Trophoblast cell (in vitro differentiated cells and primary cell): ENCODE data around the gene RASA3.
A peak's percentile ranks its signal among the peaks of the same experiment; 100 is the strongest.

Experiments
- DNase-seq, 2 donors: peaks; one replicate each; pipeline ENCODE4 v3.0.0-alpha.2; 2016
- H2AFZ ChIP-seq: 2 replicates; pipeline ENCODE4 v1.6.1; 2013; ENCODE audit warnings: low read length, moderate library complexity, mild to moderate bottlenecking; ENCODE audit not compliant: insufficient read depth, poor library complexity
- H2AK5ac ChIP-seq: 2 replicates; pipeline ENCODE4 v1.6.1; 2013; ENCODE audit warnings: mild to moderate bottlenecking, low read length
- H2BK120ac ChIP-seq: 2 replicates; pipeline ENCODE4 v1.6.1; 2013; ENCODE audit warnings: low read length, mild to moderate bottlenecking, moderate library complexity; ENCODE audit not compliant: insufficient read depth, poor library complexity
- H2BK12ac ChIP-seq: 2 replicates; pipeline ENCODE4 v1.6.1; 2013; ENCODE audit warnings: mild to moderate bottlenecking, low read length, moderate library complexity
- H2BK5ac ChIP-seq: 2 replicates; pipeline ENCODE4 v1.6.1; 2013; ENCODE audit warnings: low read length, low read depth, moderate library complexity, mild to moderate bottlenecking; ENCODE audit not compliant: poor library complexity
- H3K14ac ChIP-seq: 2 replicates; pipeline ENCODE4 v1.6.1; 2013; ENCODE audit warnings: mild to moderate bottlenecking, low read length
- H3K18ac ChIP-seq: 2 replicates; pipeline ENCODE4 v1.6.1; 2013; ENCODE audit warnings: mild to moderate bottlenecking, low read length
- H3K23ac ChIP-seq: 2 replicates; pipeline ENCODE4 v1.6.1; 2013; ENCODE audit warnings: low read length
- H3K27ac ChIP-seq: 2 replicates; pipeline ENCODE4 v1.5.1; 2013; ENCODE audit warnings: low read depth, mild to moderate bottlenecking, inconsistent platforms, low read length, moderate library complexity
- H3K27me3 ChIP-seq: 2 replicates; pipeline ENCODE4 v1.6.1; 2013; ENCODE audit warnings: inconsistent platforms, mild to moderate bottlenecking, low read length, moderate library complexity; ENCODE audit not compliant: insufficient read depth
- H3K36me3 ChIP-seq, 2 experiments: 1 replicate in 1 of 2; 2 replicates in 1 of 2; pipeline ENCODE4 v1.6.1; 2013; ENCODE audit warnings: low read length in 2 of 2, mild to moderate bottlenecking in 2 of 2, moderate library complexity in 1 of 2; ENCODE audit not compliant: insufficient read depth in 2 of 2, control insufficient read depth in 1 of 2
- H3K4ac ChIP-seq: 2 replicates; pipeline ENCODE4 v1.6.1; 2013; ENCODE audit warnings: low read depth, mild to moderate bottlenecking, low read length, moderate library complexity
- H3K4me1 ChIP-seq, 2 experiments: 1 replicate in 1 of 2; 2 replicates in 1 of 2; pipeline ENCODE4 v1.6.1; 2013; ENCODE audit warnings: low read length in 2 of 2, mild to moderate bottlenecking in 2 of 2, moderate library complexity in 1 of 2; ENCODE audit not compliant: insufficient read depth in 2 of 2, control insufficient read depth in 1 of 2
- H3K4me2 ChIP-seq: 2 replicates; pipeline ENCODE4 v1.6.1; 2013; ENCODE audit warnings: inconsistent platforms, mild to moderate bottlenecking, low read length, moderate library complexity
- H3K4me3 ChIP-seq: 2 replicates; pipeline ENCODE4 v1.5.1; 2013; ENCODE audit warnings: mild to moderate bottlenecking, low read depth, low read length, inconsistent platforms
- H3K79me1 ChIP-seq: one replicate; pipeline ENCODE4 v1.6.1; 2013; ENCODE audit warnings: low read length
- H3K79me2 ChIP-seq: 2 replicates; pipeline ENCODE4 v1.6.1; 2013; ENCODE audit warnings: low read length, mild to moderate bottlenecking; ENCODE audit not compliant: control insufficient read depth, insufficient read depth, poor library complexity
- H3K9ac ChIP-seq: 2 replicates; pipeline ENCODE4 v1.6.1; 2013; ENCODE audit warnings: mild to moderate bottlenecking, low read length
- H3K9me3 ChIP-seq: 2 replicates; pipeline ENCODE4 v1.6.1; 2013; ENCODE audit warnings: low read depth, mild to moderate bottlenecking, control low read depth, inconsistent platforms, low read length; ENCODE audit not compliant: insufficient read depth
- H4K12ac ChIP-seq: 2 replicates; pipeline ENCODE4 v1.6.1; 2013; ENCODE audit warnings: low read depth, mild to moderate bottlenecking, low read length, moderate library complexity
- H4K8ac ChIP-seq: 2 replicates; pipeline ENCODE4 v1.6.1; 2013; ENCODE audit warnings: low read depth, mild to moderate bottlenecking, low read length, moderate library complexity
- H4K91ac ChIP-seq: one replicate; pipeline ENCODE4 v1.6.1; 2013; ENCODE audit warnings: low read depth, mild to moderate bottlenecking, low read length, moderate library complexity
- WGBS: extraction: QIAGEN DNeasy Blood & Tissue Kit; methylation state at CpG from one replicate; pipeline ENCODE4 v1.1.7; 2013; ENCODE audit warnings: missing lambda C conversion rate; ENCODE audit not compliant: insufficient read length, insufficient coverage; ENCODE audit errors: extremely low coverage; 5-methylcytosine and 5-hydroxymethylcytosine counted together

Gene RASA3

DNA sequence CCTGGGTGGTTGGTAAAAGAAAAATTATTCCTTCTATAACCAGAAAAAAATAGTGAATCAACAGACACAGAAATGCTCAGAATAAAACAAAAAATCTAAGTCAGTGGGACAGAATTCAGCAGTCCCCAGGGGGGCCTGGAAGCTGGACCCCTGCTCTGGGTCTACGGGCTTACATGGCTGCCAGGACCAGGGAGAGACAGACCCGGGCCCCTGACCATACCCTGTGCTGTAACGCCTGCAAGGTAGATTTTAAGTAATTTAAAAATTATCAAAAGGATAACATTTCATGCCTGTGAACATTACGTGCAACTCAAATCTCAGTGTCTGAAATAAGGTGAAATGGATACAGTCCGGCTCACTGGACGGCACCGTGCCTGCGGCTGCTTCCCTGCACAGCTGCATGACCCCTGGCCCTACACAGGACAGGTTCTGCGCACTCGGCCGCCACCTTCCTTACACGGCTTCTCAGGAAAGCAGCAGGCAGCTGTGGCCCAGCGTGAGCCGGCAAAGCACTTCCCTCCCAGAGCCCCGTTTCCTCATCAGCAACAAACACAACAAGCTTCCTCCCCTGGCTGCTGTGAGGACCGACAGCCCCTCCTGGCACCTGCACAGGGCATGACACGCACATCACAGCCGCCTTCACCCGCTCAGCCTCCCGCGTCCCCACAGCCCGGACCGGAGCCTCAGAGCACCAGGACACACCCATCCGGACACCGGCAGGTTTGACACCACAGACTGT lies 22.2 kb downstream of the RASA3 start:
- Histone ChIP-seq H3K4ac (peak overlapping the region; percentile 12), H2BK120ac (no peak overlapping the region), H3K27me3 (no peaks in the 10 kb centered on the region), H3K18ac (peak overlapping the region; percentile 57), H3K9me3 (peaks cover 6% of the 10 kb centered on the region), H4K91ac (peak overlapping the region; percentile 32), H4K8ac (no peak overlapping the region), H3K36me3 (peaks cover 5 to 8% of the 10 kb centered on the region in 2 experiments), H3K23ac (no peak overlapping the region), H3K27ac (no peak overlapping the region), H3K4me2 (no peak overlapping the region), H3K14ac (no peak overlapping the region), H3K4me1 (peaks cover 51 to 55% of the 10 kb centered on the region in 2 experiments), H2AK5ac (peak overlapping the region; percentile 51), H2BK5ac (no peak overlapping the region), H3K9ac (no peak overlapping the region), H4K12ac (no peak overlapping the region), H2AFZ (peak overlapping the region; percentile 50), H2BK12ac (no peak overlapping the region), H3K79me1 (peaks cover 14% of the 10 kb centered on the region), H3K4me3 (no peak overlapping the region), H3K79me2 (no peaks in the 10 kb centered on the region)
- DNase-seq = no peak
- WGBS = no CpG with 5 or more reads among the region's 25 CpGs

DNA sequence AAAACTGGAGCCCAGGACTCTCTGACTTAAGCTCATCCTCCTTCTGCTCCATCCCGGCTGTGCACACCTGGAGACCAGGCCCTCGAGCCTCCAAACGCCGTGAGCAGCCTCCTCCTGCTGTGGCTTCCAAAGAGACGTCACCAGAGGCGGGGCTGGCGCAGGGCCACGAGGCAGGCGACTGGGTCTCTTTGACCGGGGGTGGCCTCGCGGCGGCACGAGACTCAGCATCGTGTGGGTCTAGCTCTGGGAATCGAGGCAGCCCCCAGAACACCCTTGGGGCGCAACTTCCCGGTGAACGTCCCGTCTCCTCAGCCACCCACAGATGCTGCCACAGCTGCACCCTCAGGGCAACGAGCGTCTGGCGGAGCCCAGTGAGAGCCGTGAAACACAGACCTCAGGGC lies 22.8 kb downstream of the RASA3 start:
- no peak overlapping the region for H3K4me2 ChIP-seq
- H3K9me3 ChIP-seq = peaks cover 6% of the 10 kb centered on the region
- no peak overlapping the region for H2BK120ac ChIP-seq
- no peak overlapping the region for H3K23ac ChIP-seq
- WGBS = no CpG with 5 or more reads among the region's 24 CpGs
- no peak overlapping the region for H2AFZ ChIP-seq
- H3K18ac ChIP-seq = peak overlapping the region; percentile 23
- H2BK5ac ChIP-seq = no peak overlapping the region
- no peak overlapping the region for H2BK12ac ChIP-seq
- H3K4me1 ChIP-seq = peaks cover 53 to 58% of the 10 kb centered on the region in 2 experiments
- no peak for DNase-seq
- no peak overlapping the region for H4K8ac ChIP-seq
- no peak overlapping the region for H3K4me3 ChIP-seq
- peak overlapping the region; percentile 3 for H2AK5ac ChIP-seq
- no peak overlapping the region for H4K91ac ChIP-seq
- H3K4ac ChIP-seq = peak overlapping the region; percentile 2
- peaks cover 2% of the 10 kb centered on the region for H3K79me2 ChIP-seq
- H3K14ac ChIP-seq = no peak overlapping the region
- no peak overlapping the region for H3K9ac ChIP-seq
- H4K12ac ChIP-seq = no peak overlapping the region
- peaks cover 2 to 6% of the 10 kb centered on the region in 2 experiments for H3K36me3 ChIP-seq
- no peaks in the 10 kb centered on the region for H3K27me3 ChIP-seq
- no peak overlapping the region for H3K27ac ChIP-seq
- H3K79me1 ChIP-seq = peaks cover 18% of the 10 kb centered on the region

DNA sequence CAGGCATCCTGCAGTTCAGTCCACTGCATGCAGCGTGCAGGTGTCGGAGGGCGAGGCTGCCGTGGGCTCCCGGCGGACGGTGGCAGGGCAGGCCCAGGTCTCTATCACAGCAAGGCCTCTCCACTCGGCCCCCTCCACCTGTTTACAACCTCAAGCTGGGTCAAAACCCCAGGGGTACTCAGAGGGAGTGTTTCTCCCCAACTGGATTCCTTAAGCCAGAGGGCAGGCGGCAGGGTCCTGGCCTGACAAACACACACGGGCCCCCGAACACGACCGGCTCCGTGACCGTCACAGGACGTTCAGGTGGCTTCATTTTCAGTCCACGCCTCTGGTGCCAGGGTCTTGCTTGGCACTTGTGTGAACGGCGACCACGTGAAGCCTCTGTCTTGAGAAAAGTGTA lies 23.5 kb downstream of the RASA3 start:
- peak overlapping the region; percentile 4 for H2BK12ac ChIP-seq
- peaks cover 2% of the 10 kb centered on the region for H3K79me2 ChIP-seq
- peaks cover 57 to 61% of the 10 kb centered on the region in 2 experiments for H3K4me1 ChIP-seq
- H4K91ac ChIP-seq = no peak overlapping the region
- no peak overlapping the region for H4K12ac ChIP-seq
- no peak overlapping the region for H4K8ac ChIP-seq
- no peak overlapping the region for H2BK5ac ChIP-seq
- H3K4me2 ChIP-seq = no peak overlapping the region
- no peak overlapping the region for H2AFZ ChIP-seq
- WGBS = no CpG with 5 or more reads among the region's 20 CpGs
- no peak overlapping the region for H3K14ac ChIP-seq
- no peaks in the 10 kb centered on the region for H3K27me3 ChIP-seq
- DNase-seq = no peak
- H3K79me1 ChIP-seq = peaks cover 18% of the 10 kb centered on the region
- H3K18ac ChIP-seq = peak overlapping the region; percentile 21
- peak overlapping the region; percentile 20 for H2AK5ac ChIP-seq
- H2BK120ac ChIP-seq = no peak overlapping the region
- H3K9me3 ChIP-seq = peaks cover 4% of the 10 kb centered on the region
- H3K4me3 ChIP-seq = no peak overlapping the region
- H3K4ac ChIP-seq = no peak overlapping the region
- H3K27ac ChIP-seq = no peak overlapping the region
- peaks cover 2 to 4% of the 10 kb centered on the region in 2 experiments for H3K36me3 ChIP-seq
- no peak overlapping the region for H3K23ac ChIP-seq
- no peak overlapping the region for H3K9ac ChIP-seq

DNA sequence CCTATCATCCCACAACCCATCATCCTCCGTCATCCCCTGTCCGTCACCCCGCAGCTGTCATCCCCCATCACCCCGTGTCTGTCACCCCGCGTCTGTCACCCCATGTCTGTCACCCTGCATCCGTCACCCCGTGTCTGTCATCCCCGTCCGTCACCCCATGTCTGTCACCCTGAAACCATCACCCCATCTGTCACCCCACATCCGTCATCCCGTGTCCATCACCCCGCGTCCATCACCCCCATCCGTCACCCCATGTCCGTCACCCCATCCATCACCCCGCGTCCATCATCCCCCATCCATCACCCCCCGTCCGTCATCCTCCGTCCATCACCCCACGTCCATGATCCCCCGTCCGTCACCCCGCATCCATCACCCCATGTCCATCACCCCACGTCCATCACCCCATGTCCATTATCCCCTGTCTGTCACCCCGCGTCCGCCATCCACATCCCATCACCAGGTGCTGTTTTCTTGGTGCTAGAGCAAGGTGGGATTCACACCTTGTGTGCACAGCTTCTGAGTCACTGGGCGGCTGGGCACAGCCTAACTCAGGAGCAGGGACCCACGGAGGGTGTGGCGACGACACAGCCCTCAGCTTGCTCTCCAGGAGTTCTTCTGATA lies 24.2 kb downstream of the RASA3 start:
- Histone ChIP-seq H3K4ac (no peak overlapping the region), H3K27ac (no peak overlapping the region), H3K18ac (peak overlapping the region; percentile 21), H2AFZ (no peak overlapping the region), H2BK12ac (no peak overlapping the region), H4K12ac (no peak overlapping the region), H2BK120ac (no peak overlapping the region), H4K8ac (no peak overlapping the region), H3K9ac (no peak overlapping the region), H3K79me2 (peaks cover 2% of the 10 kb centered on the region), H2BK5ac (no peak overlapping the region), H3K36me3 (peaks cover 2 to 3% of the 10 kb centered on the region in 2 experiments), H3K79me1 (peaks cover 18% of the 10 kb centered on the region), H3K4me3 (no peak overlapping the region), H4K91ac (peak overlapping the region; percentile 8), H3K23ac (no peak overlapping the region), H3K14ac (no peak overlapping the region), H3K4me2 (no peak overlapping the region), H3K9me3 (peaks cover 4% of the 10 kb centered on the region), H2AK5ac (no peak overlapping the region), H3K27me3 (no peaks in the 10 kb centered on the region), H3K4me1 (peaks cover 57 to 61% of the 10 kb centered on the region in 2 experiments)
- DNase-seq = no peak
- 100% methylated on average over 15 of the region's 33 CpGs for WGBS
